Measurements from ENCODE around the gene AMY1A. TPM values are rescaled to one million over a fixed set of nuclear protein-coding genes. Genes with fewer than 3 reads are reported as not detected.
"Not testable (repeated sequence)": the region's sequence is repeated elsewhere in the genome, so short reads cannot be mapped to it uniquely, and the experiment has no call there.

AMY1A gene
- total and polyA plus RNA-seq, 2 of the 13 experiments (the other 11 are each of a cell fraction or from before 2014, with no cell fraction given): not detected

GRCh38 chr1:103676335-103676734 lies 20.8 kb downstream of the AMY1A start:
- H3K4me1 ChIP-seq (ENCODE audit: insufficient read depth, low read length); ATAC-seq; H4K20me1 ChIP-seq (ENCODE audit: insufficient read depth, low read length); H3K9me3 ChIP-seq (ENCODE audit: low read length); H3K27ac ChIP-seq (ENCODE audit: extremely low read length, insufficient read depth, low read length); H3K27me3 ChIP-seq (ENCODE audit: control insufficient read depth in 1 of 2, insufficient read depth in 2 of 2, low read length in 2 of 2); POLR2A ChIA-PET; H3K9ac ChIP-seq (ENCODE audit: insufficient read depth, low read depth, low read length); FAIRE-seq; DNase-seq (ENCODE audit: low spot score); H3K36me3 ChIP-seq (replicated peaks in 1 of 2; ENCODE audit: control insufficient read depth in 1 of 2, insufficient read depth in 2 of 2, low read length in 2 of 2); H3K4me2 ChIP-seq (ENCODE audit: low read depth, low read length); H3K79me2 ChIP-seq (ENCODE audit: insufficient read depth, low read length); in situ Hi-C loops (cut with HindIII; ENCODE audit: extremely low pct_ligation_motif_present, low pct_unique_long_range_greater_than_20kb); H2AFZ ChIP-seq (ENCODE audit: low read length); intact Hi-C loops (cut with micrococcal nuclease; ENCODE audit: unreplicated experiment); CTCF ChIA-PET (ENCODE audit: low intra/inter-chr PET ratio, low total read pairs); H3K4me3 ChIP-seq (replicated peaks in 1 of 3; ENCODE audit: insufficient read depth in 1 of 3, low read depth in 2 of 3, low read length in 3 of 3); BruUV-seq (replicated peaks): not testable (repeated sequence)
- no CpG with 5 or more reads among the region's 3 CpGs for WGBS (ENCODE audit: low lambda C conversion rate)

- H2AFZ ChIP-seq (ENCODE audit: low read length); H3K27me3 ChIP-seq (ENCODE audit: control insufficient read depth in 1 of 2, insufficient read depth in 2 of 2, low read length in 2 of 2); intact Hi-C loops (cut with micrococcal nuclease; ENCODE audit: unreplicated experiment); DNase-seq (ENCODE audit: low spot score); in situ Hi-C loops (cut with HindIII; ENCODE audit: extremely low pct_ligation_motif_present, low pct_unique_long_range_greater_than_20kb); H3K4me3 ChIP-seq (replicated peaks in 1 of 3; ENCODE audit: insufficient read depth in 1 of 3, low read depth in 2 of 3, low read length in 3 of 3); H3K4me1 ChIP-seq (ENCODE audit: insufficient read depth, low read length); H3K9me3 ChIP-seq (ENCODE audit: low read length); BruUV-seq (replicated peaks); H3K9ac ChIP-seq (ENCODE audit: insufficient read depth, low read depth, low read length); H3K4me2 ChIP-seq (ENCODE audit: low read depth, low read length); H3K36me3 ChIP-seq (replicated peaks in 1 of 2; ENCODE audit: control insufficient read depth in 1 of 2, insufficient read depth in 2 of 2, low read length in 2 of 2); FAIRE-seq; CTCF ChIA-PET (ENCODE audit: low intra/inter-chr PET ratio, low total read pairs); POLR2A ChIA-PET; H3K27ac ChIP-seq (ENCODE audit: extremely low read length, insufficient read depth, low read length); H4K20me1 ChIP-seq (ENCODE audit: insufficient read depth, low read length); ATAC-seq; H3K79me2 ChIP-seq (ENCODE audit: insufficient read depth, low read length): not testable (repeated sequence)
- no CpG with 5 or more reads among the region's 5 CpGs for WGBS (ENCODE audit: low lambda C conversion rate)
These were observed 40.5 kb downstream of the AMY1A start, which contains the start of gene AMY1B for GRCh38 chr1:103696110-103696509. AMY1B (minus strand) TSS chr1:103696210; CDS start chr1:103695639, 571 bp downstream.

- H3K4me2 ChIP-seq (ENCODE audit: low read depth, low read length); BruUV-seq (replicated peaks); H3K9me3 ChIP-seq (ENCODE audit: low read length); H3K9ac ChIP-seq (ENCODE audit: insufficient read depth, low read depth, low read length); DNase-seq (ENCODE audit: low spot score); H3K4me3 ChIP-seq (replicated peaks in 1 of 3; ENCODE audit: insufficient read depth in 1 of 3, low read depth in 2 of 3, low read length in 3 of 3); H3K36me3 ChIP-seq (replicated peaks in 1 of 2; ENCODE audit: control insufficient read depth in 1 of 2, insufficient read depth in 2 of 2, low read length in 2 of 2); H3K4me1 ChIP-seq (ENCODE audit: insufficient read depth, low read length); H4K20me1 ChIP-seq (ENCODE audit: insufficient read depth, low read length); intact Hi-C loops (cut with micrococcal nuclease; ENCODE audit: unreplicated experiment); FAIRE-seq; ATAC-seq; H2AFZ ChIP-seq (ENCODE audit: low read length); CTCF ChIA-PET (ENCODE audit: low intra/inter-chr PET ratio, low total read pairs); in situ Hi-C loops (cut with HindIII; ENCODE audit: extremely low pct_ligation_motif_present, low pct_unique_long_range_greater_than_20kb); H3K79me2 ChIP-seq (ENCODE audit: insufficient read depth, low read length); H3K27me3 ChIP-seq (ENCODE audit: control insufficient read depth in 1 of 2, insufficient read depth in 2 of 2, low read length in 2 of 2); H3K27ac ChIP-seq (ENCODE audit: extremely low read length, insufficient read depth, low read length); POLR2A ChIA-PET: not testable (repeated sequence)
- WGBS (ENCODE audit: low lambda C conversion rate): no CpG with 5 or more reads among the region's 6 CpGs
These were observed 41.9 kb downstream of the AMY1A start for GRCh38 chr1:103697430-103697829.

- H3K27ac ChIP-seq (ENCODE audit: extremely low read length, insufficient read depth, low read length); H3K4me2 ChIP-seq (ENCODE audit: low read depth, low read length); H3K36me3 ChIP-seq (replicated peaks in 1 of 2; ENCODE audit: control insufficient read depth in 1 of 2, insufficient read depth in 2 of 2, low read length in 2 of 2); POLR2A ChIA-PET; H2AFZ ChIP-seq (ENCODE audit: low read length); H4K20me1 ChIP-seq (ENCODE audit: insufficient read depth, low read length); H3K9ac ChIP-seq (ENCODE audit: insufficient read depth, low read depth, low read length); H3K4me1 ChIP-seq (ENCODE audit: insufficient read depth, low read length); H3K9me3 ChIP-seq (ENCODE audit: low read length); DNase-seq (ENCODE audit: low spot score); BruUV-seq (replicated peaks); in situ Hi-C loops (cut with HindIII; ENCODE audit: extremely low pct_ligation_motif_present, low pct_unique_long_range_greater_than_20kb); CTCF ChIA-PET (ENCODE audit: low intra/inter-chr PET ratio, low total read pairs); H3K79me2 ChIP-seq (ENCODE audit: insufficient read depth, low read length); FAIRE-seq; ATAC-seq; H3K27me3 ChIP-seq (ENCODE audit: control insufficient read depth in 1 of 2, insufficient read depth in 2 of 2, low read length in 2 of 2); H3K4me3 ChIP-seq (replicated peaks in 1 of 3; ENCODE audit: insufficient read depth in 1 of 3, low read depth in 2 of 3, low read length in 3 of 3); intact Hi-C loops (cut with micrococcal nuclease; ENCODE audit: unreplicated experiment): not testable (repeated sequence)
- WGBS (ENCODE audit: low lambda C conversion rate): no CpG with 5 or more reads among the region's 4 CpGs
These were observed 45.1 kb downstream of the AMY1A start for GRCh38 chr1:103700669-103701068.

All from HepG2 (cell line).